Parathyroid adenoma (tissue), 2 donors: ENCODE data around the gene SPATA33.
"Not testable (repeated sequence)": the region's sequence is repeated elsewhere in the genome, so short reads cannot be mapped to it uniquely, and the experiment has no call there.

ENCODE experiments used
- H2AFZ ChIP-seq: fragments of 300-600 bp; sonication (generic); one replicate; pipeline ENCODE4 v1.7.0; 2017; ENCODE audit warnings: antibody characterized with exemption, mild to moderate bottlenecking
- H3K27ac ChIP-seq: fragments of 300-600 bp; sonication (generic); one replicate; pipeline ENCODE4 v1.7.0; 2017
- H3K27me3 ChIP-seq: fragments of 300-600 bp; sonication (generic); one replicate; pipeline ENCODE4 v1.7.0; 2017; ENCODE audit warnings: low read length; ENCODE audit not compliant: control insufficient read depth, insufficient read depth
- H3K36me3 ChIP-seq: fragments of 300-600 bp; sonication (generic); one replicate; pipeline ENCODE4 v1.7.0; 2017; ENCODE audit warnings: low read length; ENCODE audit not compliant: control insufficient read depth, insufficient read depth
- H3K4me1 ChIP-seq: fragments of 300-600 bp; sonication (generic); one replicate; pipeline ENCODE4 v1.7.0; 2017; ENCODE audit warnings: control low read depth
- H3K4me2 ChIP-seq: fragments of 300-600 bp; sonication (generic); one replicate; pipeline ENCODE4 v1.7.0; 2017; ENCODE audit warnings: low read length
- H3K4me3 ChIP-seq: fragments of 300-600 bp; sonication (generic); one replicate; pipeline ENCODE4 v1.7.0; 2017; ENCODE audit warnings: low read depth, low read length
- H3K79me2 ChIP-seq: fragments of 300-600 bp; sonication (generic); one replicate; pipeline ENCODE4 v1.7.0; 2017; ENCODE audit warnings: control low read depth
- H3K9ac ChIP-seq: fragments of 300-600 bp; sonication (generic); one replicate; pipeline ENCODE4 v1.7.0; 2017; ENCODE audit warnings: mild to moderate bottlenecking
- H3K9me3 ChIP-seq: fragments of 300-600 bp; sonication (generic); one replicate; pipeline ENCODE4 v1.7.0; 2017; ENCODE audit warnings: low read length; ENCODE audit not compliant: control insufficient read depth
- TF ChIP-seq, protein P1 (sequence below): fragments of 300-600 bp; sonication (generic); IDR thresholded peaks from one replicate; pipeline ENCODE4 v1.7.0; 2017; ENCODE audit warnings: antibody characterized with exemption, mild to moderate bottlenecking
- donor health status: primary hyperparathyroidism.

The SPATA33 gene

DNA sequence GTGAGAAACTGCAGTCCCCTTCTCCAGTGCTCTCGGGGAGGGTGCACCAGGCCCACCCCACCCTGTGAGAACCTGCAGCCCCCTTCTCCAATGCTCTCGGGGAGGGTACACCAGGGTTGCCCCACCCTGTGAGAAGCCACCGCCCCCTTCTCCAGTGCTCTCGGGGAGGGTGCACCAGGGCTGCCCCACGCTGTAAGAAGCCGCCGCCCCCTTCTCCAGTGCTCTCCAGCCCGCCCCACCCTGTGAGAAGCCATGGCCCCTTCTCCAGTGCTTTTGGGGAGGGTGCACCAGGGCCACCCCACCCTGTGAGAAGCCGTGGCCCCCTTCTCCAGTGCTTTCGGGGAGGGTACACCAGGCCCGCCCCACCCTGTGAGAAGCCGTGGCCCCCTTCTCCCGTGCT lies 12.1 kb downstream of the SPATA33 start:
- TF ChIP-seq, protein P1, sequence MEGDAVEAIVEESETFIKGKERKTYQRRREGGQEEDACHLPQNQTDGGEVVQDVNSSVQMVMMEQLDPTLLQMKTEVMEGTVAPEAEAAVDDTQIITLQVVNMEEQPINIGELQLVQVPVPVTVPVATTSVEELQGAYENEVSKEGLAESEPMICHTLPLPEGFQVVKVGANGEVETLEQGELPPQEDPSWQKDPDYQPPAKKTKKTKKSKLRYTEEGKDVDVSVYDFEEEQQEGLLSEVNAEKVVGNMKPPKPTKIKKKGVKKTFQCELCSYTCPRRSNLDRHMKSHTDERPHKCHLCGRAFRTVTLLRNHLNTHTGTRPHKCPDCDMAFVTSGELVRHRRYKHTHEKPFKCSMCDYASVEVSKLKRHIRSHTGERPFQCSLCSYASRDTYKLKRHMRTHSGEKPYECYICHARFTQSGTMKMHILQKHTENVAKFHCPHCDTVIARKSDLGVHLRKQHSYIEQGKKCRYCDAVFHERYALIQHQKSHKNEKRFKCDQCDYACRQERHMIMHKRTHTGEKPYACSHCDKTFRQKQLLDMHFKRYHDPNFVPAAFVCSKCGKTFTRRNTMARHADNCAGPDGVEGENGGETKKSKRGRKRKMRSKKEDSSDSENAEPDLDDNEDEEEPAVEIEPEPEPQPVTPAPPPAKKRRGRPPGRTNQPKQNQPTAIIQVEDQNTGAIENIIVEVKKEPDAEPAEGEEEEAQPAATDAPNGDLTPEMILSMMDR: no peak
- H3K79me2 ChIP-seq: no peaks in the 10 kb centered on the region
- no peak overlapping the region for H3K4me2 ChIP-seq

DNA sequence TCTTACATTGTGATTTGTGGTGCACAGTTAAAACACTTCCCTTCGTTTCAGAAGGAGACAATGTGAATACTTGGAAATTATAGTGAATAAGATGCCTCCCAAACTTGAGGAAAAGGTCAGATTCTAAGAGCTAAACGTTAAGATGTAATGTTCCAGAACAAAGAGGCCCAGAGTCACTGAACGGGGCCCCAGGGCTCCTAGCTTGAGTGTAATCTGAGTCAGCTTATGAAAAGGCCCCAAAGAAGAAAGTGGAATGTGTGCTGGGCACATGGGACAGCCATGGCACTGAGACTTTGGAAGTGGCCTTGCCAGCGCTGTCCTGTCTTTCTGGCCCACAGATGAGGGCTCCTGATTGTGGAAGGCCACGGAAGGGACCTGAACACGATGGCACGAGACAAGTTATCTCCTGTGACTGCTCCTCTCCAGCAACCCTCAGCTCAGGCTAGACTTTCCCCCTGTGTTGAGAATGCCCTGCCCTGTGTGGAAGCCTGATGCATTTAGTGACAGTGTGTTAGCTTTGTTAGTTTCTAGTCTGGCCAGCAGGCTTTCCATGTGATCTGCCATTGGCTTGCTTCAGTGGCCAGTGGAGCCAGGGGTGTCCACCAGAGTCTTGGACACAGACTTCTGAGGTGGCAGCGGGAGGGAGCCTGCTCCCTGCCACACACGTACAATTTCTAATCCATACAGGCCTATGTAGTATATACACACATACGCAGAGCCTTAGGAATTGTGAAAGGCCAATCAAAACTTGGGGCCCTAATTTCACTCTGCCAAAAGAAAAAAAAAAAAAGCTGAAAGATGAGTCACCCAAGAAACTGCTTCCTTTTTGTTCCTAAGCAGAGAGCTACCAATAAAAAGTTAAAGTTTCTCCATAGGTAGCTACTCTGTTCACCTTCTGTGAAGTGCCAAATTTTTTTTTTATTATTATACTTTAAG lies 13.1 kb downstream of the SPATA33 start:
- H3K36me3 ChIP-seq: no peaks in the 10 kb centered on the region

More for the DNA sequence above, 12.1 kb downstream of the SPATA33 start:
- Histone ChIP-seq H3K27ac (no peak overlapping the region), H3K36me3 (no peaks in the 10 kb centered on the region), H3K9me3 (no peaks in the 10 kb centered on the region), H2AFZ (no peak overlapping the region), H3K9ac (no peak overlapping the region), H3K27me3 (no peaks in the 10 kb centered on the region), H3K4me3 (no peak overlapping the region), H3K4me1 (no peaks in the 10 kb centered on the region)

DNA sequence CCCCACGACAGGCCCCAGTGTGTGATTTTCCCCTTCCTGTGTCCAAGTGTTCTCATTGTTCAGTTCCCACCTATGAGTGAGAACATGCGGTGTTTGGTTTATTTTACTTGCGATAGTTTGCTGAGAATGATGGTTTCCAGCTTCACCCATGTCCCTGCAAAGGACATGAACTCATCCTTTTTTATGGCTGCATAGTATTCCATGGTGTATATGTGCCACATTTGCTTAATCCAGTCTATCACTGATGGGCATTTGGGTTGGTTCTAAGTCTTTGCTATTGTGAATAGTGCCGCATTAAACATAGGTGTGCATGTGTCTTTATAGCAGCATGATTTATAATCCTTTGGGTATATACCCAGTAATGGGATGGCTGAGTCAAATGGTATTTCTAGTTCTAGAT lies 13.9 kb downstream of the SPATA33 start:
- not testable (repeated sequence) for H3K4me2 ChIP-seq, H3K36me3 ChIP-seq

More for the DNA sequence above, 13.1 kb downstream of the SPATA33 start:
- Histone ChIP-seq H3K79me2 (no peaks in the 10 kb centered on the region), H2AFZ (no peak overlapping the region), H3K27me3 (no peaks in the 10 kb centered on the region), H3K4me1 (no peaks in the 10 kb centered on the region), H3K9ac (no peak overlapping the region), H3K4me2 (no peak overlapping the region), H3K27ac (no peak overlapping the region), H3K4me3 (no peak overlapping the region), H3K9me3 (no peaks in the 10 kb centered on the region)
- TF ChIP-seq, protein P1: no peak

DNA sequence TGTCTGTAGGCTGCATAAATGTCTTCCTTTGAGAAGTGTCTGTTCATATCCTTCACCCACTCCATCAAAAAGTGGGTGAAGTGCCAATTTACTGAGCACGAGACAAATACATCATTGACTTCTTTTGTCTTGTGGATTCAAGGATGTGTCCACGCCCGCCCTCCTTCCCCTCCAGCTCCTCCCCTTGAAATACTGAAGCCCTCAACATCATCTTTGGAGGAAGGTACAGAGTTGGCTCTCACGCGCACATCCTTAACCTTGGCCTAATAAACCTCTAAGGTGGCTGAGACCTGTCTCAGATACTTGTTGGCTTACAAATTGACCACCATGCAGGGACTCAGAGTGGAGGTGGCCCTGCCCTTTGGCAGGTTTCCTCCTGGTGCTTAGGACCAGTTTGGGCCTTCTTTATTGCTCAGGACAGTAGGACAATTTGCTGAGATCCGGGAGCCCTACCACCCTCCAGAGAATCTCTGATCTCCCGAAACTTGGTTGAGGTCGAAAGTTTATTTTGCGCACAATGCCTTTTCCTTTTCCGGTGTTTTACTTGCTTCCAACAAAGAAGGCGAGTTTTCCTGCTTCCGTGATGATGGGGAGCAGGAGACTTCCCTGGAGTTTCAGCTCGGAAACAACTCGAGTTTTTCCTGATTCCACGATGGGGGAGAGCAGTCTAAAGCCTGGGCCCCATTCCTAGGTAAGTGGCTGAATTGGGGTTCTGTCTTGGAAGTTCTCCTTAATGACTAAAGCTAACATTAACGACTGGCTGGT lies 14.7 kb downstream of the SPATA33 start:
- H2AFZ ChIP-seq: no peak overlapping the region
- TF ChIP-seq, protein P1: no peak
- H3K9me3 ChIP-seq: no peaks in the 10 kb centered on the region
- no peak overlapping the region for H3K4me2 ChIP-seq
- no peak overlapping the region for H3K9ac ChIP-seq
- H3K4me3 ChIP-seq: no peak overlapping the region
- H3K36me3 ChIP-seq: no peaks in the 10 kb centered on the region
- no peaks in the 10 kb centered on the region for H3K79me2 ChIP-seq
- H3K27me3 ChIP-seq: no peaks in the 10 kb centered on the region
- H3K27ac ChIP-seq: no peak overlapping the region
- H3K4me1 ChIP-seq: no peaks in the 10 kb centered on the region

More for the DNA sequence above, 13.9 kb downstream of the SPATA33 start:
- H3K79me2 ChIP-seq, H3K27ac ChIP-seq, H3K27me3 ChIP-seq, H2AFZ ChIP-seq, H3K4me3 ChIP-seq, H3K4me1 ChIP-seq, H3K9me3 ChIP-seq, H3K9ac ChIP-seq: not testable (repeated sequence)

DNA sequence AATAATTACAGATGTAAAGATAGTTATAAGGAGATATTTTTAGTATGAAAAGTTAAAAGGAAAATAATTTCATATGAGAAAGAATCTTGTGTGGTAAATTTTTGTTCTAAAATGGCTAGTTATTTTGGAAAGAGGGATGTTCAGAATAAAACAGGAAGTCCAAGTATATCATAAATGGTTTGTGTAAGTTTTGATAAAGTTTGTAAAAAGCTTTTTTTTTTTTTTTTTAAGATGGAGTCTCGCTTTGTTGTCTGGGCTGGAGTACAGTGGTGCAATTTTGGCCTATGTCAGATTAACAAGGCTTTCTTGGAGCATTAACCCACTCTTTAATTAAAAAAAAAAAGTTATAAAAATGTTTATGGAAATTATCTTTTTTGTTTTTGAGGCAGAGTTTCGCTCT lies 20.6 kb downstream of the SPATA33 start:
- Histone ChIP-seq H3K4me1 (no peaks in the 10 kb centered on the region), H3K9me3 (no peaks in the 10 kb centered on the region), H3K9ac (no peak overlapping the region), H3K36me3 (no peaks in the 10 kb centered on the region), H3K27me3 (no peaks in the 10 kb centered on the region), H3K4me2 (no peak overlapping the region), H2AFZ (no peak overlapping the region), H3K27ac (no peak overlapping the region), H3K79me2 (no peaks in the 10 kb centered on the region), H3K4me3 (no peak overlapping the region)
- TF ChIP-seq, protein P1: no peak
